B cell (primary cell): ENCODE results near the gene POLRMT. TPM values are rescaled to one million over a fixed set of nuclear protein-coding genes. Genes with fewer than 3 reads are reported as not detected.
"Not testable (repeated sequence)": the region's sequence is repeated elsewhere in the genome, so short reads cannot be mapped to it uniquely, and the experiment has no call there.

Experiments used
- ATAC-seq: fragments of 200-7000 bp; cut with Tn5 transposase; one replicate; pipeline ENCODE4 v1.10.0; 2021; ENCODE audit warnings: low read depth, mild to moderate bottlenecking, moderate number of reproducible peaks, moderate library complexity
- CTCF ChIA-PET: fragments of 350-600 bp; sonication (Branson Sonifier 250); formaldehyde crosslinking; loops from one replicate; lab custom pipeline; 2021; ENCODE audit warnings: antibody characterized with exemption, inconsistent platforms; lab: Charles Lee
- POLR2A ChIA-PET: fragments of 350-600 bp; sonication (Branson Sonifier 250); formaldehyde crosslinking; loops from one replicate; lab custom pipeline; 2021; ENCODE audit warnings: antibody characterized with exemption; lab: Charles Lee
- DNase-seq: peaks from one replicate; pipeline ENCODE4 v3.0.0; 2013
- H2AFZ ChIP-seq: 2 replicates; pipeline ENCODE4 v1.6.1; 2012; ENCODE audit warnings: mild to moderate bottlenecking, low read depth, low read length; ENCODE audit not compliant: insufficient read depth, poor library complexity, severe bottlenecking
- H3K27ac ChIP-seq, 2 donors: 1 replicate in 1 of 2; 2 replicates in 1 of 2; pipeline ENCODE4 v1.5.1; 2012 to 2013; ENCODE audit warnings: low read length in 2 of 2, mild to moderate bottlenecking in 2 of 2, moderate library complexity in 1 of 2
- H3K27me3 ChIP-seq, 4 experiments: fragments of 200-600 bp in 1 of 4; sonication (generic) in 1 of 4; replicated peaks in 1 of 4; 1 replicate in 2 of 4; 2 replicates in 2 of 4; pipeline versions ENCODE4 v1.6.1 to v1.7.0; 2013 to 2016; ENCODE audit warnings: low read length in 3 of 4, mild to moderate bottlenecking in 2 of 4, mixed read lengths in 1 of 4, moderate library complexity in 1 of 4; ENCODE audit not compliant: insufficient read depth in 4 of 4, control insufficient read depth in 3 of 4; ENCODE audit errors: control extremely low read depth in 1 of 4
- H3K36me3 ChIP-seq, 2 experiments: replicated peaks in 1 of 2; 1 replicate in 1 of 2; 2 replicates in 1 of 2; pipeline versions ENCODE4 v1.6.1 to v1.7.1; 2013; ENCODE audit warnings: low read length in 1 of 2; ENCODE audit not compliant: insufficient read depth in 2 of 2, control insufficient read depth in 1 of 2; ENCODE audit errors: control extremely low read depth in 1 of 2, extremely low read depth in 1 of 2
- H3K4me1 ChIP-seq, 2 donors: fragments of 200-600 bp in 1 of 2; sonication (generic) in 1 of 2; 1 replicate in 1 of 2; 2 replicates in 1 of 2; pipeline versions ENCODE4 v1.5.1 to v1.6.1; 2013 to 2017; ENCODE audit warnings: low read length in 2 of 2; ENCODE audit not compliant: control insufficient read depth in 2 of 2, insufficient read depth in 2 of 2
- H3K4me2 ChIP-seq: replicated peaks from 2 replicates; pipeline ENCODE3; 2012; ENCODE audit warnings: mild to moderate bottlenecking, low read depth, low read length; ENCODE audit not compliant: poor library complexity, severe bottlenecking
- H3K4me3 ChIP-seq, 5 experiments: fragments of 200-600 bp in 1 of 5; sonication (generic) in 1 of 5; 1 replicate in 3 of 5; 2 replicates in 2 of 5; pipeline versions ENCODE4 v1.5.1 to v1.7.0; 2011 to 2016; ENCODE audit warnings: low read length in 4 of 5, mild to moderate bottlenecking in 4 of 5, low read depth in 2 of 5, control low read depth in 1 of 5, moderate library complexity in 1 of 5; ENCODE audit not compliant: insufficient read depth in 1 of 5; ENCODE audit errors: control extremely low read depth in 1 of 5, extremely low read depth in 1 of 5
- H3K79me2 ChIP-seq: fragments of 200-600 bp; sonication (generic); one replicate; pipeline ENCODE4 v1.6.0; 2016; ENCODE audit warnings: low read length; ENCODE audit not compliant: control insufficient read depth, insufficient read depth
- H3K9ac ChIP-seq: fragments of 200-600 bp; sonication (generic); 2 replicates; pipeline ENCODE4 v1.6.1; 2017; ENCODE audit warnings: mild to moderate bottlenecking, low read length, moderate library complexity
- H3K9me3 ChIP-seq, 3 donors: one replicate each; pipeline versions ENCODE4 v1.6.1 to v1.7.1; 2013; ENCODE audit warnings: low read length in 2 of 3; ENCODE audit not compliant: control insufficient read depth in 2 of 3, insufficient read depth in 1 of 3; ENCODE audit errors: control extremely low read depth in 1 of 3
- H4K20me1 ChIP-seq: 2 replicates; pipeline ENCODE4 v1.6.0; 2012; ENCODE audit warnings: mild to moderate bottlenecking, low read length; ENCODE audit not compliant: insufficient read depth, control insufficient read depth, poor library complexity, severe bottlenecking
- H3K27ac Mint-ChIP-seq: one replicate; pipeline ENCODE4 v1.8.0; 2021; ENCODE audit warnings: mixed read lengths
- H3K27me3 Mint-ChIP-seq: one replicate; pipeline ENCODE4 v1.8.0; 2021; ENCODE audit warnings: mixed read lengths
- H3K4me1 Mint-ChIP-seq: one replicate; pipeline ENCODE4 v1.8.0; 2021; ENCODE audit warnings: mixed read lengths
- H3K4me3 Mint-ChIP-seq: one replicate; pipeline ENCODE4 v1.8.0; 2021; ENCODE audit warnings: mixed read lengths
- H3K9me3 Mint-ChIP-seq: one replicate; pipeline ENCODE4 v1.8.0; 2022; ENCODE audit warnings: mixed read lengths; ENCODE audit not compliant: insufficient read depth
- WGBS: methylation state at CpG from one replicate; pipeline ENCODE4 v1.1.5; 2013; ENCODE audit warnings: missing lambda C conversion rate; ENCODE audit not compliant: insufficient coverage; 5-methylcytosine and 5-hydroxymethylcytosine counted together
- intact Hi-C: fragments of 100-400 bp; cut with micrococcal nuclease; formaldehyde crosslinking; loops from one replicate; pipeline ENCODE4 v1.10.0; 2022
- polyA plus RNA-seq: library from polyadenylated mRNA; depleted of rRNA; stranded (reverse); fragments of >200 nt; gene quantifications from 2 replicates; pipeline ENCODE4 v1.2.3, GENCODE V29; 2012
- total RNA-seq, 2 donors: library from RNA; stranded (reverse); fragments of 120-200 nt in 1 of 2; gene quantifications; 1 replicate in 1 of 2; 2 replicates in 1 of 2; pipeline versions ENCODE4 v1.2.3 to v1.2.4, GENCODE V29; 2013 to 2022

POLRMT gene
- total and polyA plus RNA-seq, 2 donors (not counting 1 experiment from before 2014, with no cell fraction given), result 77.8 to 98.0 TPM

DNA sequence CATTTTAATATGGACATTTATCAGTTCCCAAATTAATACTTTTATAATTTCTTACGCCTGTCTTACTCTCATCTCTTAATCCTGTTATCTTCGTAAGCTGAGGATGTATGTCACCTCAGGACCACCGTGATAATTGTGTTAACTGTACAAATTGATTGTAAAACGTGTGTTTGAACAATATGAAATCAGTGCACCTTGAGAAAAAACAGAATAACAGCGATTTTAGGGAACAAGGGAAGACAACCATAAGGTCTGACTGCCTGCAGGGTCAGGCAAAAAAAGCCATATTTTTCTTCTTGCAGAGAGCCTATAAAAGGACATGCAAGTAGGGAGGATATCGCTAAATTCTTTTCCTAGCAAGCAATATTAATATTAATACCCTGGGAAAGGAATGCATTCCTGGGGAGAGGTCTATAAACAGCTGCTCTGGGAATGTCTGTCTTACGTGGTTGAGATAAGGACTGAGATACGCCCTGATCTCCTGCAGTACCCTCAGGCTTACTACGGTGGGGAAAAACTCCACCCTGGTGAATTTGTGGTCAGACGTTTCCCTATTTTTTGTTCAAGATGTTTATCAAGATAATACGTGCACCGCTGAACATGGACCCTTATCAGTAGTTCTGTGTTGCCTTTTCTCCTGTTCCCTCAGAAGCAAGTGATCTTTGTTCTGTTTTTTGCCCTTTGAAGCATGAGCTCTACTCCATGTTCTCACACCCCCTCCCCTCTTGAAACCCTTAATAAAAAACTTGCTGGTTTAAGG, 35.5 kb upstream of the POLRMT start:
- H3K9me3 ChIP-seq, H4K20me1 ChIP-seq, H3K79me2 ChIP-seq, H3K9me3 Mint-ChIP-seq, H3K36me3 ChIP-seq, H3K4me3 ChIP-seq, H3K4me3 Mint-ChIP-seq, ATAC-seq, DNase-seq, H3K4me2 ChIP-seq, H3K9ac ChIP-seq, H3K27ac Mint-ChIP-seq, H3K27ac ChIP-seq, H3K27me3 ChIP-seq, H3K4me1 Mint-ChIP-seq, POLR2A ChIA-PET, H2AFZ ChIP-seq, H3K27me3 Mint-ChIP-seq: not testable (repeated sequence)
- H3K4me1 ChIP-seq, result peaks cover 0 to 14% of the 10 kb centered on the region in 2 donors
- intact Hi-C loops, result loop anchor here (10.0 kb wide), 1 partner anchor 256 kb away; the partner anchor contains the start of gene ARID3A
- CTCF ChIA-PET, result interaction anchor here (2.4 kb wide), 1 partner anchor 65 kb away, joined by 8 read pairs; no protein-coding TSS in a partner anchor
- WGBS, result 20% methylated on average over 8 of the region's 12 CpGs

DNA sequence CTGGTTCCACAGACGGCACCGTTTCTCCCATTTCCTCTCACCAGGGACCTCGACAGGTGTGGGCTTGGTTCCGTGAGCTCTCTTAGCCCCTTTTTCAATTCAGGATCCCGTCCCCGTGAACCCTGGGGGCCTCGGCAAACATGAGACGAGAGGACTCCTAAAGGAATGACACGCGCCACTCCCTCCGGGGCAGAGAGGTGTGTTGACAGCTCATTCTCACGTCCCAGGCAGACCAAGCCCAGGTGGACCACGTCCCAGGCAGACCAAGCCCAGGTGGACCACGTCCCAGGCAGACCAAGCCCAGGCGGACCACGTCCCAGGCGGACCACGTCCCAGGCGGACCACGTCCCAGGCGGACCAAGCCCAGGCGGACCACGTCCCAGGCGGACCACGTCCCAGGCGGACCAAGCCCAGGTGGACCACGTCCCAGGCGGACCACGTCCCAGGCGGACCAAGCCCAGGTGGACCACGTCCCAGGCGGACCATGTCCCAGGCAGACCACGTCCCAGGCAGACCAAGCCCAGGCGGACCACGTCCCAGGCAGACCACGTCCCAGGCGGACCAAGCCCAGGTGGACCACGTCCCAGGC, 33.7 kb upstream of the POLRMT start:
- H3K27me3 Mint-ChIP-seq, H4K20me1 ChIP-seq, H3K4me2 ChIP-seq, H3K36me3 ChIP-seq, POLR2A ChIA-PET, H3K27ac ChIP-seq, H2AFZ ChIP-seq, H3K4me3 Mint-ChIP-seq, H3K27ac Mint-ChIP-seq, H3K9ac ChIP-seq, DNase-seq, H3K27me3 ChIP-seq, H3K4me3 ChIP-seq, ATAC-seq, H3K9me3 Mint-ChIP-seq: not testable (repeated sequence)
- intact Hi-C loops, result loop anchor here (10.0 kb wide), 1 partner anchor 258 kb away; the partner anchor contains the start of gene ARID3A
- peaks cover 14% of the 10 kb centered on the region for H3K4me1 Mint-ChIP-seq
- CTCF ChIA-PET, result interaction anchor here (0.8 kb wide), 1 partner anchor 67 kb away, joined by 6 read pairs; no protein-coding TSS in a partner anchor
- Histone ChIP-seq H3K9me3 (peaks cover 0 to 13% (median 0%) of the 10 kb centered on the region in 3 donors), H3K79me2 (peaks cover 16% of the 10 kb centered on the region), H3K4me1 (peaks cover 5 to 21% of the 10 kb centered on the region in 2 donors)
- 85% methylated on average over 34 of the region's 38 CpGs for WGBS
